Stomach (tissue), 9 donors: ENCODE data around the gene CHRM4. TPM values are rescaled to one million over a fixed set of nuclear protein-coding genes. Genes with fewer than 3 reads are reported as not detected.

Experiments
- DNase-seq, 2 donors: peaks; one replicate each; pipeline versions ENCODE4 v3.0.0 to v3.0.0-alpha.2; 2013 to 2019
- H3K27ac ChIP-seq, 5 donors: fragments of 200-600 bp in 4 of 5; sonication (generic) in 4 of 5; one replicate each; pipeline ENCODE4 v1.5.1; 2013 to 2019; ENCODE audit warnings: mild to moderate bottlenecking in 1 of 5, moderate library complexity in 1 of 5
- H3K27me3 ChIP-seq, 3 donors: fragments of 200-600 bp; sonication (generic); one replicate each; pipeline ENCODE4 v1.5.1; 2017 to 2019; ENCODE audit warnings: mixed run types in 1 of 3
- H3K36me3 ChIP-seq, 4 donors: fragments of 200-600 bp; sonication (generic); 1 replicate in 3 of 4; 2 replicates in 1 of 4; pipeline ENCODE4 v1.5.1; 2016 to 2019
- H3K4me1 ChIP-seq, 4 donors: fragments of 200-600 bp; sonication (generic); one replicate each; pipeline ENCODE4 v1.5.1; 2016 to 2019
- H3K4me3 ChIP-seq, 4 donors: fragments of 200-600 bp; sonication (generic) in 3 of 4; one replicate each; pipeline ENCODE4 v1.5.1; 2016 to 2019; ENCODE audit warnings: mild to moderate bottlenecking in 1 of 4
- H3K9me3 ChIP-seq, 4 donors: fragments of 200-600 bp; sonication (generic); one replicate each; pipeline ENCODE4 v1.5.1; 2016 to 2019
- CTCF ChIP-seq, 7 experiments: fragments of 450-650 bp in 4 of 7; fragments of 200-600 bp in 3 of 7; sonication (generic) in 3 of 7; IDR thresholded peaks; one replicate each; pipeline ENCODE4 v1.5.1; 2016 to 2019; ENCODE audit warnings: antibody characterized with exemption in 7 of 7, control low read depth in 2 of 7, mild to moderate bottlenecking in 1 of 7
- EP300 ChIP-seq: sonication (generic); formaldehyde crosslinking; IDR thresholded peaks from one replicate; pipeline ENCODE4 v1.6.1; 2017; ENCODE audit warnings: antibody characterized with exemption
- POLR2A ChIP-seq, 4 donors: fragments of 450-650 bp; IDR thresholded peaks; one replicate each; pipeline ENCODE4 v1.6.1; 2016; ENCODE audit warnings: antibody characterized with exemption in 4 of 4, control low read depth in 2 of 4, mild to moderate bottlenecking in 1 of 4, moderate library complexity in 1 of 4
- POLR2AphosphoS5 ChIP-seq, 3 donors: sonication (generic); formaldehyde crosslinking; IDR thresholded peaks; one replicate each; pipeline ENCODE4 v1.6.1; 2016; ENCODE audit warnings: antibody characterized with exemption in 3 of 3
- WGBS, 5 donors: extraction: QIAGEN DNeasy Blood & Tissue Kit in 3 of 5; methylation state at CpG; one replicate each; pipeline versions ENCODE4 v1.1.5 to v1.1.7; 2013 to 2018; 5-methylcytosine and 5-hydroxymethylcytosine counted together
- intact Hi-C: fragments of 100-400 bp; cut with DNase I; formaldehyde crosslinking; loops from one replicate; pipeline ENCODE4 v1.15.1; 2023; ENCODE audit warnings: low total_unique reads
- polyA plus RNA-seq, 3 donors: library from polyadenylated mRNA; stranded (reverse); fragments of 200-250 nt; gene quantifications; one replicate each; pipeline ENCODE4 v1.2.3, GENCODE V29; 2013
- total RNA-seq, 5 donors: library from RNA; depleted of rRNA; stranded (reverse); fragments of >200 nt; gene quantifications; one replicate each; pipeline versions ENCODE4 v1.1.0 to v1.2.3, GENCODE V29; 2014 to 2016
- donor health status: healthy with polysubstance abuse.
- donor health status: Bipolar disorder and iron deficiency.
- donor health status: healthy.

Gene CHRM4
- total and polyA plus RNA-seq, 8 donors: 0.37 to 2.8 TPM; not detected in 6

GRCh38 chr11:46389450-46390330 is 1.9 kb downstream of the CHRM4 start:
- intact Hi-C loops: loop anchor here (5.0 kb wide), 1 partner anchor 143 kb away; no protein-coding TSS in a partner anchor
- 1 to 3% (median 2%) methylated on average over 29 to 80 of the region's 80 CpGs for WGBS, 5 donors
- peak in 5 of 7 experiments; percentile 44 to 82 (median 73) for TF ChIP-seq CTCF (IDR thresholded peaks at IDR 0.05)
- no peak for TF ChIP-seq POLR2AphosphoS5 (IDR thresholded peaks at IDR 0.05)
- no peak overlapping the region for H3K27ac ChIP-seq
- DNase-seq: peak; percentile 73 to 92
- peak overlapping the region; percentile 37 to 60 (median 46) for H3K4me3 ChIP-seq
- H3K9me3 ChIP-seq: no peaks in the 10 kb centered on the region
- peaks cover 17 to 88% (median 58%) of the 10 kb centered on the region in 3 donors for H3K27me3 ChIP-seq
- peaks cover 41 to 49% (median 46%) of the 10 kb centered on the region in 4 donors for H3K4me1 ChIP-seq
- H3K36me3 ChIP-seq: no peaks in the 10 kb centered on the region

GRCh38 chr11:46388619-46389449 is 2.7 kb downstream of the CHRM4 start:
- Histone ChIP-seq H3K27me3 (peaks cover 17 to 96% (median 58%) of the 10 kb centered on the region in 3 donors), H3K9me3 (no peaks in the 10 kb centered on the region), H3K4me3 (peak overlapping the region; percentile 37 to 60 (median 46)), H3K4me1 (peaks cover 41 to 49% (median 46%) of the 10 kb centered on the region in 4 donors), H3K36me3 (no peaks in the 10 kb centered on the region), H3K27ac (no peak overlapping the region)
- intact Hi-C loops: no loop called here
- TF ChIP-seq POLR2A (IDR thresholded peaks at IDR 0.05) (no peak), CTCF (IDR thresholded peaks at IDR 0.05) (no peak), EP300 (no peak), POLR2AphosphoS5 (IDR thresholded peaks at IDR 0.05) (no peak)
- no peak for DNase-seq
- WGBS, 5 donors: 5 to 9% (median 7%) methylated on average over 20 to 21 of the region's 21 CpGs

GRCh38 chr11:46387919-46388618 is 3.5 kb downstream of the CHRM4 start:
- WGBS, 5 donors: 12 to 21% (median 14%) methylated on average over 14 to 24 of the region's 24 CpGs
- no peaks in the 10 kb centered on the region for H3K9me3 ChIP-seq
- H3K27ac ChIP-seq: no peak overlapping the region
- TF ChIP-seq EP300 (no peak), POLR2A (IDR thresholded peaks at IDR 0.05) (no peak), CTCF (IDR thresholded peaks at IDR 0.05) (no peak), POLR2AphosphoS5 (IDR thresholded peaks at IDR 0.05) (no peak)
- peaks cover 17 to 100% (median 58%) of the 10 kb centered on the region in 3 donors for H3K27me3 ChIP-seq
- H3K4me3 ChIP-seq: no peak overlapping the region
- DNase-seq: peak in 1 of 2 donors; percentile 63
- no peaks in the 10 kb centered on the region for H3K36me3 ChIP-seq
- intact Hi-C loops: no loop called here
- H3K4me1 ChIP-seq: peaks cover 41 to 49% (median 45%) of the 10 kb centered on the region in 4 donors

- H3K27me3 ChIP-seq: peaks cover 17 to 100% (median 58%) of the 10 kb centered on the region in 3 donors
- H3K4me3 ChIP-seq: no peak overlapping the region
- intact Hi-C loops: no loop called here
- H3K36me3 ChIP-seq: no peaks in the 10 kb centered on the region
- H3K27ac ChIP-seq: no peak overlapping the region
- TF ChIP-seq POLR2A (IDR thresholded peaks at IDR 0.05): no peak
- TF ChIP-seq CTCF (IDR thresholded peaks at IDR 0.05): no peak
- no peak for TF ChIP-seq POLR2AphosphoS5 (IDR thresholded peaks at IDR 0.05)
- TF ChIP-seq EP300: no peak
- no peaks in the 10 kb centered on the region for H3K9me3 ChIP-seq
- H3K4me1 ChIP-seq: peaks cover 40 to 49% (median 44%) of the 10 kb centered on the region in 4 donors
- WGBS, 5 donors: 76 to 86% (median 80%) methylated on average over 5 of the region's 5 CpGs
- peak in 1 of 2 donors; percentile 5 for DNase-seq
These were observed 4.1 kb downstream of the CHRM4 start for GRCh38 chr11:46387456-46387855.
